B cell (primary cell): Measurements from ENCODE around the gene CMTM8.

Experiments used
- CTCF ChIP-seq: fragments of 200-600 bp; IDR thresholded peaks from one replicate; pipeline ENCODE4 v1.8.0; 2022; ENCODE audit warnings: antibody characterized with exemption, mild to moderate bottlenecking
- EZH2 ChIP-seq: IDR thresholded peaks from 2 replicates; pipeline ENCODE4 v1.6.1; 2012; ENCODE audit warnings: borderline replicate concordance, low read depth, mild to moderate bottlenecking, moderate library complexity, low read length; ENCODE audit not compliant: insufficient read depth, poor library complexity, severe bottlenecking

GRCh38 chr3:32197991-32198390 lies 40.5 kb upstream of the CMTM8 start:
- no peak for TF ChIP-seq CTCF
- TF ChIP-seq EZH2 = no peak
